ENCODE results near the gene ZNF649. TPM values are rescaled to one million over a fixed set of nuclear protein-coding genes. Genes with fewer than 3 reads are reported as not detected.

The ZNF649 gene
- 4.7 and 9.1 TPM in 2 replicates for total RNA-seq

GRCh38 chr19:51904331-51905165 is at the start of gene ZNF649:
Gene ZNF649 (minus strand): TSS chr19:51905017. CDS start chr19:51900107, 4,910 bp downstream.

GRCh38 chr19:51926784-51927741 is 22.2 kb upstream of the ZNF649 start, which contains the start of gene ZNF613:
Gene ZNF613 (plus strand): TSS chr19:51927472. CDS start chr19:51936221, 8,749 bp downstream.

GRCh38 chr19:51887522-51888498 is 17.0 kb downstream of the ZNF649 start, which contains the start of gene ZNF577:
Gene ZNF577 (minus strand): TSS chr19:51887951. CDS start chr19:51880382, 7,569 bp downstream.

Other genes with a start within 250 kb of the ZNF649 start
- 9.7 and 12.3 TPM in 2 replicates for gene SPACA6, start 211.7 kb downstream of the ZNF649 start, total RNA-seq
- not detected in 2 replicates for gene HAS1, start 181.0 kb downstream of the ZNF649 start, total RNA-seq
- 0.18 TPM in 1 of 2 replicates, not detected in the other for gene FPR1, start 153.1 kb downstream of the ZNF649 start, total RNA-seq
- gene FPR2, start 143.8 kb downstream of the ZNF649 start, total RNA-seq: not detected in 2 replicates
- not detected in 2 replicates for gene FPR3, start 109.9 kb downstream of the ZNF649 start, total RNA-seq
- 5.2 and 13.0 TPM in 2 replicates for gene ZNF577, start 17.1 kb downstream of the ZNF649 start, total RNA-seq
- 9.6 and 11.2 TPM in 2 replicates for gene ZNF613, start 22.5 kb upstream of the ZNF649 start, total RNA-seq
- gene ZNF350, start 81.8 kb upstream of the ZNF649 start, total RNA-seq: 6.9 and 7.1 TPM in 2 replicates
- 9.6 and 17.3 TPM in 2 replicates for gene ZNF615, start 103.2 kb upstream of the ZNF649 start, total RNA-seq
- gene ZNF614, start 123.4 kb upstream of the ZNF649 start, total RNA-seq: 8.5 and 8.7 TPM in 2 replicates
- 3.1 and 5.8 TPM in 2 replicates for gene ZNF432, start 143.8 kb upstream of the ZNF649 start, total RNA-seq
- 20.4 and 21.5 TPM in 2 replicates for gene ZNF841, start 190.7 kb upstream of the ZNF649 start, total RNA-seq
- gene ZNF616, start 234.9 kb upstream of the ZNF649 start, total RNA-seq: 5.4 and 8.4 TPM in 2 replicates